ENCODE measurements around the gene PRPF38B.
"Not testable (repeated sequence)": the region's sequence is repeated elsewhere in the genome, so short reads cannot be mapped to it uniquely, and the experiment has no call there.

The PRPF38B gene

DNA sequence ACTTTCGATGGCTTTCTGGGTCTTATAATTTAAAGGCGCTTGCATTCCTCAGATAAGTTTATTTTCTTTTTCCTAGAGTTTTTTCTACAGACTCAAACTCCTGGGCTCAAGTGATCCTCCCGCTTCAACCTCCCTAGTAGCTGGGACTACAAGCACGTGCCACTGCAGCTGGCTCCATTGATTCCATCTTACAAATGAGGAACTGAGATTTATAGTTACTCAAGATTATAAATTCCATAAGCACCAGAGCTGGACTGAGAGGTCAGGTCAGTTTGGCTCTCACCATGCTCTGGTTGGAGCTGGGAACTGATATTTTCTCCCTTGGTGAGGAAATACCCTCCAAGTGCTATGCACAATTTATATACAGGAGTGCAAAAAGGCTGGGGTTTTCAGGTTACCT is 13.4 kb upstream of the PRPF38B start:
- TF ChIP-seq, protein P1, sequence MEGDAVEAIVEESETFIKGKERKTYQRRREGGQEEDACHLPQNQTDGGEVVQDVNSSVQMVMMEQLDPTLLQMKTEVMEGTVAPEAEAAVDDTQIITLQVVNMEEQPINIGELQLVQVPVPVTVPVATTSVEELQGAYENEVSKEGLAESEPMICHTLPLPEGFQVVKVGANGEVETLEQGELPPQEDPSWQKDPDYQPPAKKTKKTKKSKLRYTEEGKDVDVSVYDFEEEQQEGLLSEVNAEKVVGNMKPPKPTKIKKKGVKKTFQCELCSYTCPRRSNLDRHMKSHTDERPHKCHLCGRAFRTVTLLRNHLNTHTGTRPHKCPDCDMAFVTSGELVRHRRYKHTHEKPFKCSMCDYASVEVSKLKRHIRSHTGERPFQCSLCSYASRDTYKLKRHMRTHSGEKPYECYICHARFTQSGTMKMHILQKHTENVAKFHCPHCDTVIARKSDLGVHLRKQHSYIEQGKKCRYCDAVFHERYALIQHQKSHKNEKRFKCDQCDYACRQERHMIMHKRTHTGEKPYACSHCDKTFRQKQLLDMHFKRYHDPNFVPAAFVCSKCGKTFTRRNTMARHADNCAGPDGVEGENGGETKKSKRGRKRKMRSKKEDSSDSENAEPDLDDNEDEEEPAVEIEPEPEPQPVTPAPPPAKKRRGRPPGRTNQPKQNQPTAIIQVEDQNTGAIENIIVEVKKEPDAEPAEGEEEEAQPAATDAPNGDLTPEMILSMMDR (IDR thresholded peaks at IDR 0.05; ENCODE audit: borderline replicate concordance, control extremely low read depth, extremely low read depth, insufficient read depth, missing control alignments): no peak
- in situ Hi-C loops (cut with MboI; ENCODE audit: low sequenced_read_pairs, unreplicated experiment): no loop called here
- no peak for DNase-seq (ENCODE audit: low spot score)

DNA sequence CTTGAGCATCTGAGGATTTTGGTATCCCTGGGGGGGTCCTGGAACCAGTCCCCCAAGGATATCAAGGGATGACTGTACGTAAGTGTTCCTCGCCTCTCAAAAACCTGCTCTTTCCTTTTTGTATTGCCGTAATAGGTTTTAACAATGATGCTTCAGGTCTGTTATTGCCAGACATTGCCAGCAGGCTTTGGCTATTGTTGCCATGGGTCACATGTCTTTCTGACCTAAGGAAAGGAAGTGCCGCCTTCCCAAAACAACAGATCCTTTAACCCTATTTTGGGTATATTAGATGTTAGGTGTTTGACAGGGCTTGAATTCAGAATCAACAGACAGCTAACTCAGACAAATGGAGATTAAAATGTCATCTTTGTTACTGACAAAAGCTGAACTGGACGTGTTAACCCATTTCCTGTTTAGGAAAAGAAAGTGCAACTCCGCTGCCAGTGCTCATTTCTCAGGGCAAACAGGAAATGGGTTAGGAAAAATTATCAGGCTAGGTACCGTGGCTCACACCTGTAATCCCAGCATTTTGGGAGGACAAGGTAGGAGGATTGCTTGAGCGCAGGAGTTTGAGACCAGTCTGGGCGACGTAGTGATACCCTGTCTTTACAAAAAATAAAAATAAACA is 12.4 kb upstream of the PRPF38B start:
- DNase-seq (ENCODE audit: low spot score): no peak
- in situ Hi-C loops (cut with MboI; ENCODE audit: low sequenced_read_pairs, unreplicated experiment): no loop called here
- TF ChIP-seq, protein P1 (IDR thresholded peaks at IDR 0.05; ENCODE audit: borderline replicate concordance, control extremely low read depth, extremely low read depth, insufficient read depth, missing control alignments): no peak

DNA sequence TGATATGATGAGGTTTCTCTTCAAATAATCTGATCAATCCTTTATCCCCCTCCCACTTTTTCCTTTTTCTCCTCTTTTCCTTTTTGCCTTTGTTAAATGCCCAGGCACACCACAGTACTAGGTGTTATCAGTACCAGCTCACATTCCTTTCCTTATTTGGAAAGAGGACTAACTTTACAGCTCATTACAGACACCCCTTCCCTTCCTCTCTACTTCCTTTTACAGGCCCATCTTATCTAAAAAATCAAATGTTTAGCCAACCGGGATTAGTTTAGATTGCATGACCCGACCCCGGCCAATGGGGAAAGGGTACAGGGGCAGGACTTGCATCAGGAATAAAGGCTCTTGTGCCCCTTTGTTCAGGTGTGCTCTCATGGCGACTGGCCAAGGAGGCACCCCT is 10.4 kb upstream of the PRPF38B start:
- in situ Hi-C loops (cut with MboI; ENCODE audit: low sequenced_read_pairs, unreplicated experiment): not testable (repeated sequence)

DNA sequence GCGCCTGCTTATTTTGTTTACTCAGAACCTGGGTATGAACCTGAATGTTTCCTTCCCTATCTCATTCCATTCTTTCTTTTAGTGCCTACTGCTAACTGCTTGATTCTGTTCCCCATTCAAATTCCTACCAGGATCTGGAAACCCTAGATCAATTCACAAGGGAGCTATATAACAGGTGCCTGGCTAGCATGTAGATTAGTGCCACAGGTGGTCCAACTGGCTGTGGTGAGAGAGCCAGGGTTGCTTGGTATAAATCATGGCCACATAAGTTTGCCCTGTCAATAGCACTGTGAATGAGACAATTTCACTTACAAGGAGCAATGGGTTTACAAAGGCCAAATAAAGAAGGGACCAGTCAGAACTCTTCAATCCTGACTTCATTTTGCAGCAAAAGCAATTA is 6.6 kb upstream of the PRPF38B start:
- DNase-seq (ENCODE audit: low spot score): no peak
- TF ChIP-seq, protein P1 (IDR thresholded peaks at IDR 0.05; ENCODE audit: borderline replicate concordance, control extremely low read depth, extremely low read depth, insufficient read depth, missing control alignments): no peak
- in situ Hi-C loops (cut with MboI; ENCODE audit: low sequenced_read_pairs, unreplicated experiment): no loop called here

More for the DNA sequence above, 10.4 kb upstream of the PRPF38B start:
- DNase-seq (ENCODE audit: low spot score): not testable (repeated sequence)

DNA sequence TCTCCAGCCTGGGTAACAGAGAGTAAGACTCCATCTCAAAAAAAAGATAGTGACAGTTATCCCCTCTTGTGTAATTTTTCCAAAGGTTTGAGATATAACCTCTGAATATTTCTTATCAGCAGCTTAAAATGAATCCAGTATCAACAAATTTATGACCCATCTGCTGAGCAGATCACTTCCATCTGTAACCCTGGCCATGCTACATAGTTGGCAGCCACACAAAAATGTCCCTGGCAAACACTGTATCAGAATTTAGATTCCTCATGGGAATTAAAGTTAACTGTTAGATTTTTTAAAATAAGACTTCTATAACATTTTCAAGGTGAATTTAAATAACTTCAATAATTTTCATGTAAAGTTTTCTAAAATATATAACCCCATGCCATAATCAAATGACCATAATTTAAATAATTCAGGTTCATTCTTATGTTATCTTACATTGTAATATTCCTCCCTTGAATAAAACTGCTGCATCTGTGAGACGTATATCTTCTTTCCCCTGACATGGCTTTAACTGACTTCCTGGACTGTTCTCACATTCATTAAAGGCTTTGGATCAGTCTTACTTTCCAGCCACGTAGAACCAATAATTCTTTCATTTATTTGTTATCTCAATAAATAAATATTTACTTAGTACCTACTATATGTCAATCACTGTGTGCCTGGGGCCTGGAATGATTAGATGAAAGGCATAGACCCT is 5.3 kb upstream of the PRPF38B start:
- DNase-seq (ENCODE audit: low spot score): no peak
- TF ChIP-seq, protein P1 (IDR thresholded peaks at IDR 0.05; ENCODE audit: borderline replicate concordance, control extremely low read depth, extremely low read depth, insufficient read depth, missing control alignments): no peak
- in situ Hi-C loops (cut with MboI; ENCODE audit: low sequenced_read_pairs, unreplicated experiment): no loop called here

DNA sequence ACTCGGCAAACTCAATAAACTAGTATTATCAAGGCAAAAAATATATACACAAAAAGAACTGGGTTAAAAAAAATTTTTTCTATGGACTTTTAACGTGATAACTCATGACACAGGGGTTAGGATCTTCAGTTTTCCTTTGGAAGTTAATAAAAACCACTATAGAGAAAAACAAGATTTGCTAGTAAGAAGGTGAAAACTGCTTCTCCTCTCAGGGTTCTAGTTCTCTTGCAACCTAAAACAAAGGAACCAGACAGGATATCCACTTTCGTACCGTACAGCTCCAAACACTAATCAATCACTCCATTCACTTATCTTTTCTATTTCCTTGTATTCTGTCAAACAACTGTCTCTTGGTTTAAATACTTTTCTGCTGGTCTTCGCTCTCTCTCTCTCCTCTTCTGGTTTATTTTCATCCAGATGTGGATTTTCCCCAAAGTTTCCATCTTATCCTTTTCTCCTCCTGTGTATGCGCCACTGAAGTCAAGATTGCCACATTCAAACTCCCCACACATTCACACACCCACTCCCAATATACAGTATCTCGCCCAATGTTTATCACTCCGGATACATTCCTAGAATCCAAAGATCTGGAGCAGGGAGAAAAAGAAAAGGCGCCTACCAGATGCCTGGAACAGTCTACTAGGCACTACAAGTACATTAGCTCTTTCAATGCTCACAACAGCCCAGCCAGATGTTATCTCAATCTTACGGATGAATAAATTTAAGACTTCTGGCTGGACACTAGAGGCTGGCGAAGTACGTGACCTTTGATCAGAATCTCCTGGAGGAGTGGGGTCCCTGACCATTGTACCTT is 775 bp upstream of the PRPF38B start:
- TF ChIP-seq, protein P1 (IDR thresholded peaks at IDR 0.05; ENCODE audit: borderline replicate concordance, control extremely low read depth, extremely low read depth, insufficient read depth, missing control alignments): no peak
- in situ Hi-C loops (cut with MboI; ENCODE audit: low sequenced_read_pairs, unreplicated experiment): no loop called here
- DNase-seq (ENCODE audit: low spot score): no peak

All from GM13976 (cell line).